ENCODE results near the gene PIH1D2.

The PIH1D2 gene

GRCh38 chr11:112073941-112074811 lies at the start of gene PIH1D2, which contains the start of gene NKAPD1:
Gene PIH1D2 (minus strand): TSS chr11:112074017. CDS start chr11:112073174, 843 bp downstream.
Gene NKAPD1 (plus strand): TSS chr11:112074299. CDS start chr11:112075575, 1,276 bp downstream.
- Histone ChIP-seq H3K4me1 (no peaks in the 10 kb centered on the region), H3K4me2 (ENCODE audit: low read length) (peak within 1 kb of the TSS; percentile 81), H3K36me3 (ENCODE audit: control insufficient read depth, insufficient read depth, low read length) (no peaks in the 10 kb centered on the region), H2AFZ (peak within 1 kb of the TSS; percentile 92), H3K79me2 (peaks cover 4% of the 10 kb centered on the region), H3K9me3 (ENCODE audit: control insufficient read depth, low read length) (no peaks in the 10 kb centered on the region), H3K9ac (peak within 1 kb of the TSS; percentile 76), H3K27me3 (ENCODE audit: control insufficient read depth, insufficient read depth, low read length) (no peaks in the 10 kb centered on the region), H3K27ac (peak within 1 kb of the TSS; percentile 75), H3K4me3 (ENCODE audit: low read depth, low read length) (peak within 1 kb of the TSS; percentile 85)
- TF ChIP-seq, protein P1, sequence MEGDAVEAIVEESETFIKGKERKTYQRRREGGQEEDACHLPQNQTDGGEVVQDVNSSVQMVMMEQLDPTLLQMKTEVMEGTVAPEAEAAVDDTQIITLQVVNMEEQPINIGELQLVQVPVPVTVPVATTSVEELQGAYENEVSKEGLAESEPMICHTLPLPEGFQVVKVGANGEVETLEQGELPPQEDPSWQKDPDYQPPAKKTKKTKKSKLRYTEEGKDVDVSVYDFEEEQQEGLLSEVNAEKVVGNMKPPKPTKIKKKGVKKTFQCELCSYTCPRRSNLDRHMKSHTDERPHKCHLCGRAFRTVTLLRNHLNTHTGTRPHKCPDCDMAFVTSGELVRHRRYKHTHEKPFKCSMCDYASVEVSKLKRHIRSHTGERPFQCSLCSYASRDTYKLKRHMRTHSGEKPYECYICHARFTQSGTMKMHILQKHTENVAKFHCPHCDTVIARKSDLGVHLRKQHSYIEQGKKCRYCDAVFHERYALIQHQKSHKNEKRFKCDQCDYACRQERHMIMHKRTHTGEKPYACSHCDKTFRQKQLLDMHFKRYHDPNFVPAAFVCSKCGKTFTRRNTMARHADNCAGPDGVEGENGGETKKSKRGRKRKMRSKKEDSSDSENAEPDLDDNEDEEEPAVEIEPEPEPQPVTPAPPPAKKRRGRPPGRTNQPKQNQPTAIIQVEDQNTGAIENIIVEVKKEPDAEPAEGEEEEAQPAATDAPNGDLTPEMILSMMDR (IDR thresholded peaks at IDR 0.05): no peak

DNA sequence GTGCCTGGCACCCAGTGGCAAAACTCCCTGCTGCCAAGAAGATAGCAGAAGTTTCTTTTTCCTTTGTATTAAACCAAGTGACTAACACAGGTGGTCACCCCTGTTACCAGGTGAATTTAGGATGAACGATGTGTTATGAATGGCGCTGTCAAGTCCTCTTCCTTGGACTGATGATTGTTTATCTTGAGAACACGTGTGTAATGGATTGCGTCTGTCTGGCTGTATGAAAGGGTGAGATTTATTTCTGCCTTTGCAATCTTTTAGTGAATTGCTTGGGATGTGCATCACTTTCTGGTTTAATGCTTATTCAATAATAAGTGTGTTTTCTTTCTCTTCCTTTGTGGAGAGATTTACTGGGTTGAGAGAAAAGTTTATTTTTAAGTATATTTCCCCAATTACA lies 49.3 kb upstream of the PIH1D2 start:
- no peak overlapping the region for H2AFZ ChIP-seq
- H3K9ac ChIP-seq: no peak overlapping the region
- TF ChIP-seq, protein P1 (IDR thresholded peaks at IDR 0.05): no peak
- H3K9me3 ChIP-seq (ENCODE audit: control insufficient read depth, low read length): no peaks in the 10 kb centered on the region
- no peaks in the 10 kb centered on the region for H3K36me3 ChIP-seq (ENCODE audit: control insufficient read depth, insufficient read depth, low read length)
- no peak overlapping the region for H3K27ac ChIP-seq
- no peak overlapping the region for H3K4me3 ChIP-seq (ENCODE audit: low read depth, low read length)
- H3K4me1 ChIP-seq: no peaks in the 10 kb centered on the region
- H3K27me3 ChIP-seq (ENCODE audit: control insufficient read depth, insufficient read depth, low read length): no peaks in the 10 kb centered on the region
- H3K4me2 ChIP-seq (ENCODE audit: low read length): no peak overlapping the region
- H3K79me2 ChIP-seq: no peaks in the 10 kb centered on the region

GRCh38 chr11:112121981-112122615 lies 48.3 kb upstream of the PIH1D2 start:
- TF ChIP-seq, protein P1 (IDR thresholded peaks at IDR 0.05): no peak
- Histone ChIP-seq H3K36me3 (ENCODE audit: control insufficient read depth, insufficient read depth, low read length) (no peaks in the 10 kb centered on the region), H3K4me2 (ENCODE audit: low read length) (no peak overlapping the region), H3K9me3 (ENCODE audit: control insufficient read depth, low read length) (no peaks in the 10 kb centered on the region), H3K27me3 (ENCODE audit: control insufficient read depth, insufficient read depth, low read length) (no peaks in the 10 kb centered on the region), H3K79me2 (no peaks in the 10 kb centered on the region), H3K4me1 (no peaks in the 10 kb centered on the region), H3K4me3 (ENCODE audit: low read depth, low read length) (no peak overlapping the region), H2AFZ (no peak overlapping the region), H3K9ac (no peak overlapping the region), H3K27ac (no peak overlapping the region)

DNA sequence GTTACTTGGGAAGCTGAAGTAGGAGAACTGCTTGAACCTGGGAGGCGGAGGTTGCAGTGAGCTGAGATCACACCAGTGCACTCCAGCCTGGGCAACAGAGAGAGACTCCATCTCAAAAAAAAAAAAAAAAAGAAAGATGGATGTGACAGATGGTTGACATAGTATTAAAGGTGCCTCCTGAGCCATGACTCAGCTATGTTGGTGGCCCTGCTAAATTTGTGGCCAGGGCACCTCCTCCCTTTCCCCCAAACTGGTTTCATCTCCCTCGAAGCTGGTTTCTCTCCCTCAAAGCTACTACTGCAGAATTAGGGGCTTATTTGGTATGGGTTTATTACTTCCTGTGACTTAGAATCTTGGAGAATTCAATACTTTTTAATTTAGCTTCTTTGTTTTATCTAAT lies 44.4 kb upstream of the PIH1D2 start:
- H3K27me3 ChIP-seq (ENCODE audit: control insufficient read depth, insufficient read depth, low read length): no peaks in the 10 kb centered on the region

More for the DNA sequence above, 44.4 kb upstream of the PIH1D2 start:
- H3K27ac ChIP-seq: no peak overlapping the region
- no peaks in the 10 kb centered on the region for H3K4me1 ChIP-seq
- no peak overlapping the region for H3K9ac ChIP-seq
- H3K9me3 ChIP-seq (ENCODE audit: control insufficient read depth, low read length): no peaks in the 10 kb centered on the region
- H3K79me2 ChIP-seq: no peaks in the 10 kb centered on the region
- no peak overlapping the region for H3K4me3 ChIP-seq (ENCODE audit: low read depth, low read length)
- H3K4me2 ChIP-seq (ENCODE audit: low read length): no peak overlapping the region
- TF ChIP-seq, protein P1 (IDR thresholded peaks at IDR 0.05): no peak
- no peaks in the 10 kb centered on the region for H3K36me3 ChIP-seq (ENCODE audit: control insufficient read depth, insufficient read depth, low read length)
- H2AFZ ChIP-seq: no peak overlapping the region

Measured in parathyroid adenoma (tissue), 2 donors.